ENCODE data around the gene CYP27B1. TPM values are rescaled to one million over a fixed set of nuclear protein-coding genes. Genes with fewer than 3 reads are reported as not detected.
"Not testable (repeated sequence)": the region's sequence is repeated elsewhere in the genome, so short reads cannot be mapped to it uniquely, and the experiment has no call there.

The CYP27B1 gene
- total RNA-seq, 1 donor from 2014 or later: 1.1 TPM

- DNase-seq (ENCODE audit: extremely low read depth, low read depth, low spot score): no peak
Observed at GRCh38 chr12:57724936-57725740, 41.7 kb downstream of the CYP27B1 start.

DNA sequence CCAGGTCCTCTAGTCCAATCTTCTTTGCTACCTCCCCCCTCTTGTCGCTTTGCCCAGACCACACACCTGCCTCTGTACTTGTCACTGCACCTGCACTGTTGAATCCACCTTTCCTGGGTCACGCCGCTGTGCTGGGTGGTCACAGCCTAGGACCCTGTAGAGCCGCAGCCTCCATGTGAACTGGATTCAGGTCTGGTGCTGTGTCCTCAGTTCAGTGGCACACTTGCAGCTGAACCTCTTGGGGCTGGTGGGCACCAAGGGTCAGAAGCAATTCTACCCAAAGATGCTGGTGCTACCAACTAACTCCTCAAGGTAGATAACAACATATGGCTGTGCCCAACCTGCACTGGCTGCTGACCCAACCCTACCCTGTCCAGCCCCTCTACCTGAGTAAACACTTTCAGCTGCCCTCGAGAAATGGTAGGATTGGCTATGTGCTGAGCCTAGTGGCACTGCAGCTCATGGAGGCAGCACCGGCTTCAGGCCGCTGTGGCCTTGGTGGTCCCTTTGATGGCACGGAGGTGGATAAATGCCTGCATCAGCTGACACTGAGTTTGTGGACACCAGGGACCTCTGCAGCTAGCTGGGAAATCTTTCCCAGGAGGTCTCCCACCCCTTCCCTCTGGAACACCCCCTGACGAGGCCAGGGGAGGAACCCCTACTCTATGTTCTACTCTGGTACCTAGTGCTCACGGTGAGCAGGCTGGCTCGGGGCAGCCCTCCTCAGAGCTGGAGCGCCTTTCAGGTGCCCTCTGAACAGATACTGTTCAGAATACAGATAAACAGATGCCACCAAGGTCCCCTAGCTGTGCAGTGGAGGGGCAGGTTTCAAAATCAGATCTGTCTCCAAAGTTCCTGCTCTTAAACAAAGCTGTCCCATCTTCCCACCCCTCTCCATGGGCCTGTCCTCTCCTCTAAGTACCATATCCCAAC is 42.6 kb downstream of the CYP27B1 start:
- DNase-seq (ENCODE audit: extremely low read depth, low read depth, low spot score): no peak

DNA sequence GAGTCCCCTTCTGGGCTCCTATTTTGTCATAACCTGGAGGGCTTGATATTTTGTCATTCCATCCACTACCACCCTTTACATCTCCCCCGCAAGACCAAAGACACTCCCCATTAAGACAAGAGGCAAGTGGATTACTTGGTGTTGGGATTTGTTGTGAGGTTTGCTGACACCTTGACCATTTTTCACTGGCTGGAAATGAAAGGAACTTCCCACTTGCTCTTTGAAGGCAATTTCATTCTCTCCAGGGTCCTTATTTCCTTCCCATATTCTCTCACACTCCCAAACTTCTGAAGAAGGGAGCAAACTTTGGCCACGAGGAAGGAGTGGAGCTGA is 43.3 kb downstream of the CYP27B1 start:
- DNase-seq (ENCODE audit: extremely low read depth, low read depth, low spot score): no peak

GRCh38 chr12:57722716-57723629 is 43.9 kb downstream of the CYP27B1 start:
- no peak for DNase-seq (ENCODE audit: extremely low read depth, low read depth, low spot score)

DNA sequence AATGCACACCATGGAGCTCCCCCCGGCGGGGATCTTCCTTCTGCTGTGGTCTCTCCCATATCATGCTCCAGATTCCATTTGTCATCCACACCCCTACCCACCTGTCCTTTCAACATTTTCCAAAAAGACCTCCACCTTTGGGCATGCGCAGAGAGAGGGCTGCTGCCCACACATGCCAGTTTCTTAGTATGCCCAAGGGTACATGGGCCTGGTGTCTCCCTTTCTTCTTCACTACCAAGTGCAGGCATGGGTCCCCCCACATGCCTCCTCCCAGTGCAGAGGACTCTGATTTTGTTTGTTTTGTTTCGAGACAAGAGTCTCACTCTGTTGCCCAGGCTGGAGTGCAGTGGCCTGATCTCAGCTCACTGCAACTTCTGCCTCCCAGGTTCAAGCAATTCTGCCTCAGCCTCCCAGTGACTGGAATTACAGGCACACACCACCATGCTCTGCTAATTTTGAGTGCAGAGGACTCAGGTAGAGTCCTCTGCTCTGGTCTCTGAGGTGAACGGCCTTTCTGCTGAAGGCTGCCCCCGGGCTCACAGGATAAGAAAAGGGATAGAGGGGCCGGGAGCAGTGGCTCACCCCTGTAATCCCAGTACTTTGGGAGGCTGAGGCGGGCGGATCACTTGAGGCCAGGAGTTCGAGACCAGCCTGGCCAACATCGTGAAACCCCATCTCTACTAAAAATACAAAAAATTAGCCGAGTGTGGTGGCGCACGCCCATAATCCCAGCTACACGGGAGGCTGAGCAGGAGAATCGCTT is 44.9 kb downstream of the CYP27B1 start:
- DNase-seq (ENCODE audit: extremely low read depth, low read depth, low spot score): not testable (repeated sequence)

- no peak for DNase-seq (ENCODE audit: extremely low read depth, low read depth, low spot score)
Observed at GRCh38 chr12:57720606-57721595, 46.0 kb downstream of the CYP27B1 start.

- no peak for DNase-seq (ENCODE audit: extremely low read depth, low read depth, low spot score)
Observed at GRCh38 chr12:57719777-57720605, 46.9 kb downstream of the CYP27B1 start.

- DNase-seq (ENCODE audit: extremely low read depth, low read depth, low spot score): no peak
Observed at GRCh38 chr12:57718641-57719528, 48.0 kb downstream of the CYP27B1 start.

- no peak for DNase-seq (ENCODE audit: extremely low read depth, low read depth, low spot score)
Observed at GRCh38 chr12:57717846-57718640, 48.8 kb downstream of the CYP27B1 start.

GRCh38 chr12:57717131-57717530 is 49.7 kb downstream of the CYP27B1 start:
- DNase-seq (ENCODE audit: extremely low read depth, low read depth, low spot score): no peak

- no peak for DNase-seq (ENCODE audit: extremely low read depth, low read depth, low spot score)
Observed at GRCh38 chr12:57716305-57716704, 50.6 kb downstream of the CYP27B1 start.

DNA sequence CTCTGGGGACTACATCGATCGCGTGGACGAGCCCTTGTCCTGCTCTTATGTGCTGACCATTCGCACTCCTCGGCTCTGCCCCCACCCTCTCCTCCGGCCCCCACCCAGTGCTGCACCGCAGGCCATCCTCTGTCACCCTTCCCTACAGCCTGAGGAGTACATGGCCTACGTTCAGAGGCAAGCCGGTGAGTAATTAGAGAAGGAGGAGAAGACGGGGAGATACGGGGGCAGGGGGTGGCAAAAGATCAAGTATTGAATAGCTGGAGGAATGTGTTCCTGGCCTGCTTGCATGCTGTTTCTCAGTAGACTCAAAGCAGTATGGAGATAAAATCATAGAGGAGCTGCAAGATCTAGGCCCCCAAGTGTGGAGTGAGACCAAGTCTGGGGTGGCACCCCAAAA is 51.1 kb downstream of the CYP27B1 start:
- no peak for DNase-seq (ENCODE audit: extremely low read depth, low read depth, low spot score)

DNA sequence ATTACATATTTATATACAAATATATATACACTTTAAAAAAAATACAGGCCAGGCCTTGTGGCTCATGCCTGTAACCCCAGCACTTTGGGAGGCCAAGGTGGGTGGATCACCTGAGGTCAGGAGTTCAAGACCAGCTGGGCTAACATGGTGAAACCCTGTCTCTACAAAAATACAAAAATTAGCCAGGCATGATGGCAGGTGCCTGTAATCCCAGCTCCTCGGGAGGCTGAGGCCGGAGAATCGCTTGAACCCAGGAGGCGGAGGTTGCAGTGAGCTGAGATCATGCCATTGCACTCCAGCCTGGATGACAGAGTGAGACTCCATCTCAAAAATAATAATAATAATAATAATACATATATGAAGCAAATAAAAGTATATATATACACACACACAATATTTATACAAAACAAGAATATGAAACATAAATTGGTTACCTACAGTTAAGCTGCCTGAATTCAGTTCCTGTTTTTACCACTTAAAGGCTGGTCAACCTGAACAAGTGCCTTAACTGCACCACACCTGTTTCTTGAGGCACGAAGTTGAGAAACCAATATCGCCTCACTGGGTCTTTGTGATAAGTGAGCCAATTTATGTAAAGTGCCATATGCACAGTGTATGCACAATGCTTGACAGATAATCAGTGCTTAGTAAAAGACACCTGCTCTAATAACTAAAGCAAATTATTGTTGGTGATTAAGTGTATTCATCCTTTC is 51.7 kb downstream of the CYP27B1 start:
- not testable (repeated sequence) for DNase-seq (ENCODE audit: extremely low read depth, low read depth, low spot score)

DNA sequence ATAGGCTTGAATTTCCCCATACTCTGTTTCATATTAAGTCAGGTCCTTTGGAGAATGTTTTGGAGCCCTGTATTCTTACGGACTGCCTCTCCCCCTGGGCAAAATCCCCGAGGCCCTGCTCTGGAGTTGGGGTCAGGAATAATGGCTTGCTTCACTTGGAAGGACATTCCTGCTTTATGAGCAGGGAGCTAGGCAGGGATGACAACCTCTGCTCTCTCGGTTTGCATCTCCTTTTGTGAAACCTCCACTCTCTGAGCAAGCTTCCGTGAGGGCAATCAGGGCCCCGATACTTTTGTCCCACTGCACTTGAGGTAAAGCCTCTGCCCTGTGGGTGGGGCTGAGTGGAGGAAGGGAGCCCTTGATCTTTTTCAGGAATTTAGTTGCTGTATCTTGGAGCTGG is 53.7 kb downstream of the CYP27B1 start:
- no peak for DNase-seq (ENCODE audit: extremely low read depth, low read depth, low spot score)

DNA sequence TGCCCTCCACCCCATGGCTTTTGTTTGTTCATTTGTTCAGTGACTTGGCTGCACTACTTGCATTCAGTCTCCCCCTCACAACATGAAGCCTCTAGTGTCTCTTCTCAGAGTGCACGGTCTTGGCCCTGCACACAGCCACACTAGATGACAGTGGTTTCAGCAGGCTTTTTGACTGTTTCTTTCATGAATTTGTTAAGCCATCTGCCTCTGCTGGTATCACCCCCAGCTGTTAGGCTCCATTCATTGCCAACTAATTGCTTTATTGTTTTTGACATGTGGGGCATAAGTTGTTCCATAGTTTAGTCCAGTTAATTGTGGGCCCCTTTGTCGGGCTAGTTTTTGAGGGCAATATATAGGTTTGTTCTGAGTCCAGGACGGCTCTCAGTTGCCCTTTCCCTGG is 54.2 kb downstream of the CYP27B1 start:
- DNase-seq (ENCODE audit: extremely low read depth, low read depth, low spot score): no peak

All from glomerular endothelial cell (primary cell).